ENCODE measurements around the gene TEX52.

GRCh38 chr12:2845280-2845679 is 11.6 kb downstream of the TEX52 start:
- TF ChIP-seq CTCF (IDR thresholded peaks at IDR 0.05), result no peak
- no peak for TF ChIP-seq EZH2phosphoT487 (IDR thresholded peaks at IDR 0.05)
- TF ChIP-seq EZH2 (IDR thresholded peaks at IDR 0.05), result no peak
